ENCODE data around the gene SOX14. TPM values are rescaled to one million over a fixed set of nuclear protein-coding genes. Genes with fewer than 3 reads are reported as not detected.

The SOX14 gene
- total and polyA plus RNA-seq, 2 donors (not counting 1 experiment from before 2014, with no cell fraction given), result not detected

GRCh38 chr3:137766041-137766875 lies 2.1 kb downstream of the SOX14 start:
- no peaks in the 10 kb centered on the region for H3K36me3 ChIP-seq (ENCODE audit: control insufficient read depth, insufficient read depth, low read length)
- H3K27me3 ChIP-seq (ENCODE audit: control insufficient read depth, insufficient read depth, low read length), result peaks cover 72% of the 10 kb centered on the region
- DNase-seq (ENCODE audit: low read depth in 2 of 2), result no peak
- H3K4me2 ChIP-seq (ENCODE audit: extremely low read depth, insufficient read depth, low read length), result no peak overlapping the region
- no peaks in the 10 kb centered on the region for H3K79me2 ChIP-seq (ENCODE audit: control insufficient read depth, insufficient read depth, low read length)
- H3K9me3 ChIP-seq (ENCODE audit: control insufficient read depth, insufficient read depth, low read depth, low read length), result no peaks in the 10 kb centered on the region
- H2AFZ ChIP-seq (ENCODE audit: low read length), result no peak overlapping the region
- no peaks in the 10 kb centered on the region for H4K20me1 ChIP-seq (ENCODE audit: control insufficient read depth, extremely low read depth, insufficient read depth, low read length)
- no peak overlapping the region for H3K4me3 ChIP-seq (replicated peaks in 1 of 4; ENCODE audit: control extremely low read depth in 1 of 4, insufficient read depth in 1 of 4, low read depth in 3 of 4, low read length in 4 of 4)
- no peak overlapping the region for H3K9ac ChIP-seq (ENCODE audit: insufficient read depth, low read length)
- no peaks in the 10 kb centered on the region for H3K4me1 ChIP-seq (ENCODE audit: control insufficient read depth, extremely low read depth, insufficient read depth, low read length)
- TF ChIP-seq EZH2 (IDR thresholded peaks at IDR 0.05; ENCODE audit: low read length, missing control alignments) (peak; percentile 53), CTCF (conservative IDR thresholded peaks at IDR 0.05 in 1 of 2, IDR thresholded peaks at IDR 0.05 in 1 of 2; ENCODE audit: low read depth in 1 of 2, low read length in 2 of 2) (no peak)
- no peak overlapping the region for H3K27ac ChIP-seq (ENCODE audit: insufficient read depth, low read length)

GRCh38 chr3:137766876-137767537 lies 2.9 kb downstream of the SOX14 start:
- no peaks in the 10 kb centered on the region for H4K20me1 ChIP-seq (ENCODE audit: control insufficient read depth, extremely low read depth, insufficient read depth, low read length)
- no peaks in the 10 kb centered on the region for H3K9me3 ChIP-seq (ENCODE audit: control insufficient read depth, insufficient read depth, low read depth, low read length)
- no peak for DNase-seq (ENCODE audit: low read depth in 2 of 2)
- H3K36me3 ChIP-seq (ENCODE audit: control insufficient read depth, insufficient read depth, low read length), result no peaks in the 10 kb centered on the region
- no peaks in the 10 kb centered on the region for H3K4me1 ChIP-seq (ENCODE audit: control insufficient read depth, extremely low read depth, insufficient read depth, low read length)
- TF ChIP-seq EZH2 (IDR thresholded peaks at IDR 0.05; ENCODE audit: low read length, missing control alignments), result peak; percentile 33
- TF ChIP-seq CTCF (conservative IDR thresholded peaks at IDR 0.05 in 1 of 2, IDR thresholded peaks at IDR 0.05 in 1 of 2; ENCODE audit: low read depth in 1 of 2, low read length in 2 of 2), result no peak
- H2AFZ ChIP-seq (ENCODE audit: low read length), result no peak overlapping the region
- H3K4me3 ChIP-seq (replicated peaks in 1 of 4; ENCODE audit: control extremely low read depth in 1 of 4, insufficient read depth in 1 of 4, low read depth in 3 of 4, low read length in 4 of 4), result no peak overlapping the region
- no peak overlapping the region for H3K27ac ChIP-seq (ENCODE audit: insufficient read depth, low read length)
- H3K79me2 ChIP-seq (ENCODE audit: control insufficient read depth, insufficient read depth, low read length), result no peaks in the 10 kb centered on the region
- peaks cover 78% of the 10 kb centered on the region for H3K27me3 ChIP-seq (ENCODE audit: control insufficient read depth, insufficient read depth, low read length)
- H3K4me2 ChIP-seq (ENCODE audit: extremely low read depth, insufficient read depth, low read length), result no peak overlapping the region
- H3K9ac ChIP-seq (ENCODE audit: insufficient read depth, low read length), result no peak overlapping the region

GRCh38 chr3:137767538-137768360 lies 3.6 kb downstream of the SOX14 start:
- Histone ChIP-seq H3K36me3 (ENCODE audit: control insufficient read depth, insufficient read depth, low read length) (no peaks in the 10 kb centered on the region), H4K20me1 (ENCODE audit: control insufficient read depth, extremely low read depth, insufficient read depth, low read length) (no peaks in the 10 kb centered on the region), H3K9ac (ENCODE audit: insufficient read depth, low read length) (no peak overlapping the region), H3K4me1 (ENCODE audit: control insufficient read depth, extremely low read depth, insufficient read depth, low read length) (no peaks in the 10 kb centered on the region), H2AFZ (ENCODE audit: low read length) (no peak overlapping the region), H3K79me2 (ENCODE audit: control insufficient read depth, insufficient read depth, low read length) (no peaks in the 10 kb centered on the region), H3K9me3 (ENCODE audit: control insufficient read depth, insufficient read depth, low read depth, low read length) (no peaks in the 10 kb centered on the region), H3K27me3 (ENCODE audit: control insufficient read depth, insufficient read depth, low read length) (peaks cover 78% of the 10 kb centered on the region), H3K27ac (ENCODE audit: insufficient read depth, low read length) (no peak overlapping the region), H3K4me3 (replicated peaks in 1 of 4; ENCODE audit: control extremely low read depth in 1 of 4, insufficient read depth in 1 of 4, low read depth in 3 of 4, low read length in 4 of 4) (peak overlapping the region in 3 of 4 experiments; percentile 6 to 40 (median 18)), H3K4me2 (ENCODE audit: extremely low read depth, insufficient read depth, low read length) (peak overlapping the region; percentile 7)
- no peak for DNase-seq (ENCODE audit: low read depth in 2 of 2)
- TF ChIP-seq CTCF (conservative IDR thresholded peaks at IDR 0.05 in 1 of 2, IDR thresholded peaks at IDR 0.05 in 1 of 2; ENCODE audit: low read depth in 1 of 2, low read length in 2 of 2) (no peak), EZH2 (IDR thresholded peaks at IDR 0.05; ENCODE audit: low read length, missing control alignments) (peak; percentile 63)
